ENCODE measurements around the gene ZNF398.

The ZNF398 gene

DNA sequence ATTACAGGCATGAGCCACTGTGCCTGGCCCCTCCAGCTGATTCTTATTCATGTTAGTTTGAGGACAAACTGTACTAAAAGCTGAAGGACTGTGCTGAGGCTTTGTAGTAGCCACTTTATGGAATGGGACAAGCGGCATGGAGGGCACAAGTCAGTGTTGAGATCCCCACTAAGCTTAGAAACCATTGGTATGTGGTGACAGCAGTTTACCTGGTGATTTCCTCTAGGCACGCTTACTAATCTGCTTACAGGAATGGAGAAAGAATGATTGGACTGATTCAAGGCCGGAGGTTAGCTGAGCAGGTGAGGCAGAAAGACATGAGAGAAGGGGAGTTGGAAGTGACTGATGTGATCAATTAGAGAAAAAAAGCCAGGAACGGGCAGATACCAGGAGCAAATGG, 3.7 kb downstream of the ZNF398 start:
- no peak for DNase-seq (ENCODE audit: low read depth)

GRCh38 chr7:149153346-149153745, 6.1 kb downstream of the ZNF398 start:
- no peak for DNase-seq (ENCODE audit: low read depth)

GRCh38 chr7:149154056-149154455, 6.8 kb downstream of the ZNF398 start:
- no peak for DNase-seq (ENCODE audit: low read depth)

- DNase-seq (ENCODE audit: low read depth), result no peak
These were observed 9.6 kb downstream of the ZNF398 start for GRCh38 chr7:149156898-149157297.

DNA sequence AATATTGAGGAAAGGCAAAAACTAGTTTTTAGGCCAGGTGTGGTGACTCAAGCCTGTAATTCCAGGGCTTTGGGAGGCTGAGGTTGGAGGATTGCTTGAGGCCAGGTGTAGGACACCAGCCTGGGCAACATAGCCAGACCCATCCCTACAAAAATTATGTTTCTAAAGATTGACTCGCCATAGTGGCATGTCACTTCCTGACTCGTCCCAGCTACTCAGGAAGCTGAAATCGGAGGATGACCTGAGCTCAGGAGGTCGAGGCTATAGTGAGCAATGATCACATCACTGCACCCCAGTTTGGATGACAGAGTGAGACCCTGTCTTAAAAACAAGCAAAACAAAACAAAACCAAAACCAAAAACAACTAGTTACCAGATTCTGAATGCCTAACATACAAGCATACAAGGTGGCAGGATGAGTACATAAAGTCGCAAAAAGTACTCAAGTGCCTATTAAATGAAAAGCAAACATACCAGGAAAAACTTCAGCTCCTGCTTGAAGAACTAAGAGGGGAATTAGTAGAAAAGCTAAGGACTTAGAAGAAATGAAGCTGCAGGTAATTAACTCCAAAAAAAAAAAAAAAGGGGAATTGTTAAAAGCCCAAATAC, 14.1 kb downstream of the ZNF398 start:
- no peak for DNase-seq (ENCODE audit: low read depth)

DNA sequence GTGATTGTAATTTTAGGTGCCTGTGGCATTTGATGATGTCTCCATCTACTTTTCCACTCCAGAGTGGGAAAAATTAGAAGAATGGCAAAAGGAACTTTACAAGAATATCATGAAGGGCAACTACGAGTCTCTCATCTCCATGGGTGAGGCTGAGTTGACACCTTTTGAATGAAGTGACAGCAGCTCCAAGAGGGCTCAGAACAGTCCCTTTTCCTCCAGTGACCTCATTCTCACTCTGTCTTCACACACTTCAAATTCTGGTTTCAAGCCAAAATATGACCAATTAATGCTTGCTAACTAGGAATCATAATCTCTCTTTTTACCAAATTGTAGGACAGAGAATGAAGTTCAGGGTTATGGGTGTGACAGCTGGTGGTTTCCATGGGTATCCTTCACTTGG, 18.9 kb downstream of the ZNF398 start:
- no peak for DNase-seq (ENCODE audit: low read depth)

DNA sequence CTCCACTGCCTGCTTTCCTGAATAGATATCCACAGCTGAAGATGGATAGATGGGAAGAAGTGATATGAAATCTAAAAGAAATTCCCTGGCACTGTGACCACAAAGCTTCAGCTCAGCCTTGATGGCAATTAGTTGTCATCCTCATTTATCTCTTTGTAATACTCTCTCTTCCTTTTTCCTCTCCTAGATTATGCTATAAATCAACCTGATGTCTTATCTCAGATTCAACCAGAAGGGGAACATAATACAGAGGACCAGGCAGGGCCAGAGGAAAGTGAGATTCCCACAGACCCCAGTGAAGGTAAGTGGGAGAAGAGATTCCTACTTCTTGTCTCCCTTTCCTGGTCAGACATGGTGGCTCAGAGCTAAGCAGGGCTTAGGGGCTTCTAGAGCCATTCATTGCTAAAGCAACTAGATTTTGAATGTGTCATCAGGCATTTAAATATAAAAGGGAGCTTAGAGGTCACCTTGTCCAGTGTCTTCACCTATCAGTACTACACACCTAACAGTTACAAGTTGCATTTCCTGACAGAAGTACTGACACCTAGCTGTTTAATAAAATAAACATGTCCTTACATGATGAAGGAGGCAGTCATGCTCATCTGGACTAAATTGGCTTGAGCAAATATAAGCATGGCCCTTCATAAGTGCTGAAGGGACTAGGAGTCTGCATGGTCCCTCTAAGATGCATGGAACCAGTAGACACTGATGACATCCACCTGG, 19.5 kb downstream of the ZNF398 start:
- no peak for DNase-seq (ENCODE audit: low read depth)

DNA sequence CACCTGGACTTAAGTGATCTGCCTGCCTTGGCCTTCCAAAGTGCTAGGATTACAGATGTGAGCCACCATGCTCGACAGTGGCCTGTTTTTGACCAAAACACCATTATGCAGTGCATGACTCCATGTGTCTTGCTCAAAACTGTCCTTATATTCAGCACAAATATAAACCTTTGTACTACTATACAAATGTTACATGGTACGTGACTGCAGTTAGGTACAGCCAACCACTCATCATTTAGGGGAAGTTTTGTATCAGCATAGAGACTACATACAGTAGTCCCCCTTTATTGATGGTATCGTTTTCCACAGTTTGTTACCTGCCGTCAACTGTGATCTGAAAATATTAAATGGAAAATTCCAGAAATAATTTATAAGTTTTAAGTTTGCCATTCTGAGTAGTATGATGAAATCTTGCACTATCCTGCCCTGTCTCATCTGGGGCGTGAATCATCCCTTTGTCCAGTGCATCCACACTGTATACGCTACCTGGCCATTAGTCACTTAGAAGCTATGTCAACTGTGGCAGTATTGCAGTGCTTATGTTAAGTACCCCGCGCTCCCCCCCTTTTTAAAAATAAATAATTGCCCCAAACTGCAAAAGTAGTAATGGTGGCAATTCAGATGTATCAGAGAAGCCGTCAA, 24.8 kb downstream of the ZNF398 start:
- no peak for DNase-seq (ENCODE audit: low read depth)

- no peak for DNase-seq (ENCODE audit: low read depth)
These were observed 25.3 kb downstream of the ZNF398 start for GRCh38 chr7:149172534-149172920.

- DNase-seq (ENCODE audit: low read depth), result no peak
These were observed 27.9 kb downstream of the ZNF398 start for GRCh38 chr7:149175150-149175549.

DNA sequence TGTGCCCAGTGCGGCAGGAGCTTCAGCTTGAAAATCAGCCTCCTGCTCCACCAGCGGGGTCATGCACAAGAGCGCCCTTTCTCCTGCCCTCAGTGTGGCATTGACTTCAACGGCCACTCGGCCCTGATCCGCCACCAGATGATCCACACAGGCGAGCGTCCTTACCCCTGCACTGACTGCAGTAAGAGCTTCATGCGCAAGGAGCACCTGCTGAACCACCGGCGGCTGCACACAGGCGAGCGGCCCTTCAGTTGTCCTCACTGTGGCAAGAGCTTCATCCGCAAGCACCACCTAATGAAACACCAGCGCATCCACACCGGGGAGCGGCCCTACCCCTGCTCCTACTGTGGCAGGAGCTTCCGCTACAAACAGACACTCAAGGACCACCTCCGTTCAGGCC, 32.0 kb downstream of the ZNF398 start:
- no peak for DNase-seq (ENCODE audit: low read depth)

DNA sequence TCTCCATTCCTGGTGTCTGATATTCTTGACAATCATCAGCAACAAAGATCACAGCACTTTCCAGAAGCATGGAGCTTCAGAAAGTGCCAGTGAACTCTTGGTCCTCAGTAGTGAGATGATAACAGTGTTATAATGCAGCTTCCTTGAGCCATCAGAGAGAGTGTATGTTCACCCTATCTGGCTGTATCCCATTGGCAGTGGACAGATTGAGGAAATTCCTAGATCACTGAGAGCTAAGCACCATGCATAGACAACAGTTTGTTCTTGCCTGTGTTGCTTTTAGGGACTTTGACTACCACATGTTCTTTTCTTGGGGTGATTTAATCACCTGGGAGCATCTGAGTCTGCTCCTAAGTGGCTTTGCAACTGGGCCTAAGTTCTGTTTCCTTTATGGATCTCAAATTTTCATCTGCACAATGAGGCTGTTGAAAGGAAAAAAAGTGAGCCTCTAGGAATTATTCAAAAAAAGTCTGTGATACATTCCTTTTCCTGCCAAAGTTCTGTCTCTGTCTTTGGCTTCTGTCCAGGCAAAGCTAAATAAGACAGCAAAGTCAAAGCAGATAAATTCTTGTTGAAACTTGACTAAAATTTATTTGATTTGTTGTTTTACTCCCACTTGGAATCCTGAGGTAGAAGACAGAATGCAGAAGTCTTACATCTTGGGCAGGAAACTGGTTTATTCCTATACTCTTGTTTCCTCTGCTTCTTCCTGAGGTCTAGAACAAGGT, 33.6 kb downstream of the ZNF398 start:
- no peak for DNase-seq (ENCODE audit: low read depth)

GRCh38 chr7:149181450-149181790, 34.2 kb downstream of the ZNF398 start:
- no peak for DNase-seq (ENCODE audit: low read depth)

DNA sequence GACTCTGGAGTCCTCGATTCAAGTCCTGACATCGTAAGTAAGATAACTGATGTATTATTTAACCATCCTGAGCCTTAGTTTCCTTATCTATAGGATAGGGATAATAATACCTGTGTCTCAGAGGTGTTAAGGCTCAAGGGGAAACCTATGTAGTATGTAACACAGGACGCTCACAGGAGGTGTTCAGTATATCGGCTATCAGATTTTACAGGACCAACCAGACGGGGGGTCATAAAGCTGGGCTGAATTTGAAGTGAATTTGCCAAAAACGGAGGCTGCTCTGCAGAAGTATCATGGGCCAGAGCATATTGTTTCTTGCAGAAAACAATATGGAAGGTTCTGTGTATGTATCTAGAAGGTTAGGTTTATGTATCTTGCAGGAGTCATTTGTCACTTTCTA, 37.0 kb downstream of the ZNF398 start:
- no peak for DNase-seq (ENCODE audit: low read depth)

DNA sequence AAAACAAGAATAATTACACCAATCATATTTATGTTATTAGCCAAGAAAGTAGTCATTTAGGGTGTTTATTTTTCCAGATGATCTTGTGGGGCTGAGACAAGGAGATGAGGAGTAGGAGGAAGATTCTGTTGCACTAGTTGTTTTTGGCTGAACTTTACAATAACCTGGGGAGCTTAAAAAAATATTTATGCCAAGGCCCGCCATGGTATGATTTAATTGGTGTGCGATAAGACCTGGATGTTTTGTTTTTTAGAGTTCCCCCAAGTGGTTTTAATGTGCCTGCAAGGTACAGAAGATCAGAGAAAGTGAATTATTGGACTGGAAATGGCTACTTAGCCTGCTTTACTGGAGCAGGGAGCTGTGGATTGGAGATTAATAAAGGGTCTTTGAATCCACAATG, 41.0 kb downstream of the ZNF398 start:
- no peak for DNase-seq (ENCODE audit: low read depth)

- no peak for DNase-seq (ENCODE audit: low read depth)
These were observed 41.5 kb downstream of the ZNF398 start for GRCh38 chr7:149188637-149189259.

DNA sequence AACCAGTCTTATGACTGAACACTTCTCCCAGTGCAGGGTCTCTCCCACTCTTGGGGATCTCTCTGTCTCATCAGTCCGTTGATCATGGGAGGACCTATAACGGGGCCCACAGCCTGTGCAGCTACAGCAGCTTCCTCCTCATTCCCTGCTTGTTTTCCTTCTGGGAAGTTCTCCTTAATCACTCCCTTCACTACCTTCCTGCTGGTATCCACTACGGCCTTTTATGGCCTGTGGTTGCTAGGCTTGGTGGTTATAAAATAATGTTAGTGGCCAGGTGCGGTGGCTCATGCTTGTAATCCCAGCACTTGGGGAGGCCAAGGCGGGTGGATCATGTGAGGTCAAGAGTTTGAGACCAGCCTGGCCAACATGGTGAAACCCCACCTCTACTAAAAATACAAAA, 44.6 kb downstream of the ZNF398 start:
- no peak for DNase-seq (ENCODE audit: low read depth)

DNA sequence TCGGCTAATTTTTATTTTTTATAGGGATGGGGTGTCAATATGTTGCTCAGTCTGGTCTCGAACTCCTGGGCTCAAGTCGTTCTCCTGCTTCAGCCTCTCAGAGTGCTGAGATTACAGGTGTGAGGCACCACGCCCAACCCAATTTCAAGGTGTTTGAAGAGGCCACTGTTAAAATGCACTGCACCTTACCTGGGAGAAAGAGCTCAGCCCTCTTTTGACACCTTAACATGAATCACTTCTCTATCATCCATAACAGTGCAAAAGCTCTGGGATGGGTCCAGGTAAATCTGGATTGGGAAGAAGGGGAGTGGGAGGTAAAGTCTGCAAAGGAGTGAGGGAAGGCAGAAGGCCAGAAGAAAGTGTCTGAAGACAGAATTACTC, 47.5 kb downstream of the ZNF398 start:
- no peak for DNase-seq (ENCODE audit: low read depth)

GRCh38 chr7:149195180-149196150, 48.2 kb downstream of the ZNF398 start, which contains the start of gene ZNF282:
TSS of gene ZNF282 (plus strand) at chr7:149195546. CDS start at chr7:149195590, 44 bp downstream.
- peak; percentile 46 for DNase-seq (ENCODE audit: low read depth)

DNA sequence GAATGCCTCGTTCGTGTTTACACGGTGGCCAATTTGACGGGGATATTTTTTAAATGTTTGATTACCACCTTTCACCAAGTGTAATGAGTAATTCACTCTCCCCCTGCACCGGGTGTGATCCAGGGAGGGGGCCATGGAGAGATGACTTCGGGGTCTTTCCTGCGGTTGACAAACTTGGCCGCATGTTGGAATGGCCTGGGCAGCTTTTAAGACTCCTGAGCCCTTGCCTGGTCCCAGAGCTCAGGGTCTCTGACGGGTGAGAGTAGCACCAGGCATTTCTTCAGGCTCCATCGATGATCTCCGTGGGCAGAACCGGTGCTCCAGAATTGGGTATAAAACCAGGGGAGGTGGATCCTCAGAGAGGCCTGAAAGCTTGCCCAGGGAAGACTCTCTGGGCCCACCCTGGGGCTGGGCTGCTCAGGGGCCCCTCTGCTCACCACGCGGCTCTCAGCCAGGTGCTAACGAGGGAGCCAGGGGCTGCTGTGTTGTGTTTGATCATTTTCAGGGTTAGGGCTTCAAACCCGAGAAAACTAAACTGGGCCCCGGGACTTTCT, 49.0 kb downstream of the ZNF398 start:
- no peak for DNase-seq (ENCODE audit: low read depth)

GRCh38 chr7:149196705-149197171, 49.5 kb downstream of the ZNF398 start:
- no peak for DNase-seq (ENCODE audit: low read depth)
